Measurements from ENCODE around the gene PDCD10. TPM values are rescaled to one million over a fixed set of nuclear protein-coding genes. Genes with fewer than 3 reads are reported as not detected.

Gene PDCD10
- total RNA-seq (2014; rRNA removed; shearing (Covaris generic)) = 153 and 156 TPM in 2 replicates

- DNase-seq (ENCODE audit: low read depth) = peak; percentile 99
These were observed at the start of gene PDCD10 for GRCh38 chr3:167734498-167735232. Gene PDCD10 (minus strand): TSS chr3:167734892. CDS start chr3:167720157, 14,735 bp downstream.

- no peak for DNase-seq (ENCODE audit: low read depth)
These were observed 49.1 kb upstream of the PDCD10 start for GRCh38 chr3:167783781-167784180.

GRCh38 chr3:167780214-167780883 is 45.7 kb upstream of the PDCD10 start:
- DNase-seq (ENCODE audit: low read depth) = no peak

GRCh38 chr3:167777356-167777755 is 42.7 kb upstream of the PDCD10 start:
- no peak for DNase-seq (ENCODE audit: low read depth)

GRCh38 chr3:167776066-167776685 is 41.5 kb upstream of the PDCD10 start:
- DNase-seq (ENCODE audit: low read depth) = no peak

GRCh38 chr3:167773584-167773983 is 38.9 kb upstream of the PDCD10 start:
- no peak for DNase-seq (ENCODE audit: low read depth)

GRCh38 chr3:167772992-167773391 is 38.3 kb upstream of the PDCD10 start:
- DNase-seq (ENCODE audit: low read depth) = no peak

GRCh38 chr3:167762296-167762695 is 27.6 kb upstream of the PDCD10 start:
- DNase-seq (ENCODE audit: low read depth) = no peak

GRCh38 chr3:167761302-167761701 is 26.6 kb upstream of the PDCD10 start:
- DNase-seq (ENCODE audit: low read depth) = no peak

- no peak for DNase-seq (ENCODE audit: low read depth)
These were observed 19.4 kb upstream of the PDCD10 start for GRCh38 chr3:167754049-167754448.

GRCh38 chr3:167750272-167750971 is 15.7 kb upstream of the PDCD10 start:
- DNase-seq (ENCODE audit: low read depth) = no peak

GRCh38 chr3:167749728-167750127 is 15.0 kb upstream of the PDCD10 start:
- DNase-seq (ENCODE audit: low read depth) = no peak

- no peak for DNase-seq (ENCODE audit: low read depth)
These were observed 14.5 kb upstream of the PDCD10 start for GRCh38 chr3:167749209-167749608.

GRCh38 chr3:167743799-167744198 is 9.1 kb upstream of the PDCD10 start:
- no peak for DNase-seq (ENCODE audit: low read depth)

- no peak for DNase-seq (ENCODE audit: low read depth)
These were observed 7.6 kb upstream of the PDCD10 start for GRCh38 chr3:167742338-167742737.

GRCh38 chr3:167740961-167741587 is 6.4 kb upstream of the PDCD10 start:
- peak; percentile 7 for DNase-seq (ENCODE audit: low read depth)

- DNase-seq (ENCODE audit: low read depth) = no peak
These were observed 4.6 kb upstream of the PDCD10 start for GRCh38 chr3:167739190-167739810.

GRCh38 chr3:167738037-167738436 is 3.3 kb upstream of the PDCD10 start:
- DNase-seq (ENCODE audit: low read depth) = no peak

GRCh38 chr3:167736997-167737396 is 2.3 kb upstream of the PDCD10 start:
- DNase-seq (ENCODE audit: low read depth) = no peak

- no peak for DNase-seq (ENCODE audit: low read depth)
These were observed 1.6 kb upstream of the PDCD10 start for GRCh38 chr3:167736264-167736787.

Measured in Daoy (cell line).